ENCODE data around the gene PRKAR2A. TPM values are rescaled to one million over a fixed set of nuclear protein-coding genes. Genes with fewer than 3 reads are reported as not detected.
"Not testable (repeated sequence)": the region's sequence is repeated elsewhere in the genome, so short reads cannot be mapped to it uniquely, and the experiment has no call there.

PRKAR2A gene
- polyA plus RNA-seq, 1 donor from 2014 or later: 26.1 TPM

DNA sequence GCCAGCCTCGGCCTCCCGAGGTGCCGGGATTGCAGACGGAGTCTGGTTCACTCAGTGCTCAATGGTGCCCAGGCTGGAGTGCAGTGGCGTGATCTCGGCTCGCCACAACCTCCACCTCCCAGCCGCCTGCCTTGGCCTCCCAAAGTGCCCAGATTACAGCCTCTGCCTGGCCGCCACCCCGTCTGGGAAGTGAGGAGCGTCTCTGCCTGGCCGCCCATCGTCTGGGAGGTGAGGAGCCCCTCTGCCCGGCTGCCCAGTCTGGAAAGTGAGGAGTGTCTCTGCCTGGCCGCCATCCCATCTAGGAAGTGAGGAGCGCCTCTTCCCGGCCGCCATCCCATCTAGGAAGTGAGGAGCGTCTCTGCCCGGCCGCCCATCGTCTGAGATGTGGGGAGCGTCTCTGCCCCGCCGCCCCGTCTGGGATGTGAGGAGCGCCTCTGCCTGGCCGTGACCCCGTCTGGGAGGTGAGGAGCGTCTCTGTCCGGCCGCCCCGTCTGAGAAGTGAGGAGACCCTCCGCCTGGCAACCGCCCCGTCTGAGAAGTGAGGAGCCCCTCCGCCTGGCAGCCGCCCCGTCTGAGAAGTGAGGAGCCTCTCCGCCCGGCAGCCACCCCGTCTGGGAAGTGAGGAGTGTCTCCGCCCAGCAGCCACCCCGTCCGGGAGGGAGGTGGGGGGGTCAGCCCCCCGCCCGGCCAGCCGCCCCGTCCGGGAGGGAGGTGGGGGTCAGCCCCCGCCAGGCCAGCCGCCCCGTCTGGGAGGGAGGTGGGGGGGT, 113.7 kb downstream of the PRKAR2A start:
- H3K27me3 ChIP-seq (ENCODE audit: insufficient read depth, low read depth, low read length); H3K4me2 ChIP-seq (ENCODE audit: low read length); H4K20me1 ChIP-seq (ENCODE audit: insufficient read depth); H3K4me3 ChIP-seq (ENCODE audit: low read length); H3K27ac ChIP-seq (ENCODE audit: low read length); H3K79me2 ChIP-seq (replicated peaks; ENCODE audit: insufficient read depth, low read length); H3K9ac ChIP-seq (ENCODE audit: low read length); H3K9me3 ChIP-seq (ENCODE audit: low read length); H3F3A ChIP-seq (ENCODE audit: insufficient read depth, low read length, poor library complexity, severe bottlenecking); H2AFZ ChIP-seq (ENCODE audit: low read depth, low read length); H3K36me3 ChIP-seq (ENCODE audit: insufficient read depth, low read length); H3K9me2 ChIP-seq (ENCODE audit: insufficient read depth, low read length): not testable (repeated sequence)

DNA sequence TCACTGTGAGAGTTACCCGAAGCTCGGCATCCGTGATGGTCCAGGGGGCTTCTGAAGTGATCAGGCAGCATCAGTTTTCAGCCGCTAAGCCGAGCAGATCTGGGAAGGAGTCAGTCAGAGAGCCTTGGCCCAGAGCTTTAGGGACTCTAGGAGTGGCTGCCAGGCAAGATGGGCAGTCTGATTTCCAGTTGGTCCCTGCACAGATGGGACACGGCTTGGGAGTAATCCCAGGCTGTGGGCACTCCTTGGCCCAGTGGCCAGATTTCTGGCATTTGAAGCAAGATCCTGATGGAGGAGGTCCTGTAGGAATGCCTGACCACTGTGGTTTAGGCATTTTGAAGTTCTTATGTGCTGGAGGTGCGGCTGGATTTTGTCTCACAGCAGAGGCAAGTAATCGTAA, 120.2 kb downstream of the PRKAR2A start:
- Histone ChIP-seq H3K9me2 (ENCODE audit: insufficient read depth, low read length) (no peaks in the 10 kb centered on the region), H2AFZ (ENCODE audit: low read depth, low read length) (no peak overlapping the region), H3K36me3 (ENCODE audit: insufficient read depth, low read length) (no peaks in the 10 kb centered on the region), H3K9me3 (ENCODE audit: low read length) (no peaks in the 10 kb centered on the region), H3K27me3 (ENCODE audit: insufficient read depth, low read depth, low read length) (no peaks in the 10 kb centered on the region), H3F3A (ENCODE audit: insufficient read depth, low read length, poor library complexity, severe bottlenecking) (no peaks in the 10 kb centered on the region), H3K27ac (ENCODE audit: low read length) (no peak overlapping the region), H3K9ac (ENCODE audit: low read length) (no peak overlapping the region), H3K4me3 (ENCODE audit: low read length) (no peak overlapping the region), H3K4me2 (ENCODE audit: low read length) (no peak overlapping the region), H3K79me2 (replicated peaks; ENCODE audit: insufficient read depth, low read length) (no peaks in the 10 kb centered on the region), H4K20me1 (ENCODE audit: insufficient read depth) (no peaks in the 10 kb centered on the region)
- TF ChIP-seq SMC3 (conservative IDR thresholded peaks at IDR 0.05; ENCODE audit: poor library complexity): no peak
- TF ChIP-seq MXI1 (conservative IDR thresholded peaks at IDR 0.05; ENCODE audit: poor library complexity, severe bottlenecking): no peak
- no peak for TF ChIP-seq POLR2AphosphoS5 (IDR thresholded peaks at IDR 0.05)
- no peak for TF ChIP-seq TAF1 (IDR thresholded peaks at IDR 0.05; ENCODE audit: low read depth)
- TF ChIP-seq REST (IDR thresholded peaks at IDR 0.05; ENCODE audit: borderline replicate concordance): no peak
- TF ChIP-seq EZH2 (IDR thresholded peaks at IDR 0.05; ENCODE audit: borderline replicate concordance, insufficient read depth, low read length, poor library complexity, severe bottlenecking): no peak
- no peak for TF ChIP-seq EP300 (conservative IDR thresholded peaks at IDR 0.05; ENCODE audit: poor library complexity, severe bottlenecking)

DNA sequence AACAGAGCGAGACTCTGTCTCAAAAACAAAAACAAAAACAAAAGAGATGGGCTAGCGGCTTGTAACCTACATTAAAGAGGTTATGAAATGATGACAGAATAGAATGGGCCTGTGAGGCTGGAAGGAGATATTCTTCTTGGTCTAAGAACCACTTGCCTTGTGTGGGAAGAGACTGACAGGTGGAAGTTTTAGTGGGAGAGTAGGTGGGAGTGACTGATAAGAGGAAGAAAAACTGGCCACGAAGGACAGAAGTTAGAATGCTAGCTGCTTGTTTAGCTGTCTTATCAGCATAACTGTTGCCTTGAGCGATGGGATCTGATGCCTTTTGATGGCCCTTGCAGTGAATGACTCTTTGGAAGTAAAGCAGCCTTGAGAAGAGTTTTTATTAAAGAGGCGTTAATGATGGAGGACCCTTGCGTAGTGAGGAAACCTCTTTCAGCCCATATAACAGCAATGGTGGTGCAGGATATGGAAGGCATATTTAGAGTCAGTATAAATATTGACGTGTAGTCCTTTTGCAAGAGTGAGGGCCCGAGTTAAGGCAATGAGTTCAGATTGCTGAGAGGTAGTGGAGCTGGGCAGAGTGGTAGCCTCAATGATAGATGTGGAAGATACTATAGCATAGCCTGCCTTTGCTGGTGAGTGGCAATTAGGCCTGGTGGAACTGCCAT, 122.4 kb downstream of the PRKAR2A start:
- not testable (repeated sequence) for H3K27ac ChIP-seq (ENCODE audit: low read length); H3K9ac ChIP-seq (ENCODE audit: low read length); H3K4me2 ChIP-seq (ENCODE audit: low read length); H2AFZ ChIP-seq (ENCODE audit: low read depth, low read length); H3K4me3 ChIP-seq (ENCODE audit: low read length); H3K9me2 ChIP-seq (ENCODE audit: insufficient read depth, low read length); H3K9me3 ChIP-seq (ENCODE audit: low read length); H4K20me1 ChIP-seq (ENCODE audit: insufficient read depth); H3F3A ChIP-seq (ENCODE audit: insufficient read depth, low read length, poor library complexity, severe bottlenecking); H3K79me2 ChIP-seq (replicated peaks; ENCODE audit: insufficient read depth, low read length); H3K36me3 ChIP-seq (ENCODE audit: insufficient read depth, low read length); H3K27me3 ChIP-seq (ENCODE audit: insufficient read depth, low read depth, low read length)
